H1 (cell line): ENCODE measurements around the gene ITPR1.

Experiments used
- BCL11A ChIP-seq, 2 experiments: IDR thresholded peaks; one replicate each; pipeline ENCODE4 v1.6.1; 2011; ENCODE audit warnings: low read depth in 2 of 2, low read length in 2 of 2, mild to moderate bottlenecking in 2 of 2
- CTCF ChIP-seq, 3 experiments: IDR thresholded peaks; 1 replicate in 2 of 3; 2 replicates in 1 of 3; pipeline versions ENCODE4 v1.5.1 to v1.6.1; 2011; ENCODE audit warnings: low read length in 3 of 3, mild to moderate bottlenecking in 3 of 3, inconsistent platforms in 2 of 3, low read depth in 1 of 3, moderate library complexity in 1 of 3; ENCODE audit not compliant: insufficient read depth in 1 of 3; ENCODE audit errors: control extremely low read depth in 1 of 3
- EP300 ChIP-seq, 2 experiments: IDR thresholded peaks; 1 replicate in 1 of 2; 2 replicates in 1 of 2; pipeline ENCODE4 v1.6.1; 2011 to 2012; ENCODE audit warnings: low read depth in 2 of 2, low read length in 2 of 2, mild to moderate bottlenecking in 2 of 2, borderline replicate concordance in 1 of 2, inconsistent platforms in 1 of 2, moderate library complexity in 1 of 2
- JUN ChIP-seq: IDR thresholded peaks from 2 replicates; pipeline ENCODE4 v1.6.1; 2011; ENCODE audit warnings: low read depth, mild to moderate bottlenecking, improper control_type of control experiment, low read length
- POLR2A ChIP-seq, 2 experiments: IDR thresholded peaks; 1 replicate in 1 of 2; 2 replicates in 1 of 2; pipeline ENCODE4 v1.6.1; 2011; ENCODE audit warnings: low read depth in 2 of 2, low read length in 2 of 2, mild to moderate bottlenecking in 2 of 2; ENCODE audit errors: control extremely low read depth in 1 of 2
- POLR2AphosphoS5 ChIP-seq: IDR thresholded peaks from 2 replicates; pipeline ENCODE4 v1.6.1; 2011; ENCODE audit warnings: low read depth, low read length
- SP1 ChIP-seq: IDR thresholded peaks from 2 replicates; pipeline ENCODE4 v1.6.1; 2011; ENCODE audit warnings: low read depth, low read length

- TF ChIP-seq JUN: no peak
- no peak for TF ChIP-seq POLR2A (IDR thresholded peaks at IDR 0.05; ENCODE audit: control extremely low read depth in 1 of 2, low read depth in 2 of 2, low read length in 2 of 2)
- TF ChIP-seq POLR2AphosphoS5: no peak
- TF ChIP-seq CTCF (IDR thresholded peaks at IDR 0.05; ENCODE audit: control extremely low read depth in 1 of 3, insufficient read depth in 1 of 3, low read depth in 1 of 3, low read length in 3 of 3): no peak
- TF ChIP-seq SP1: no peak
- no peak for TF ChIP-seq BCL11A (IDR thresholded peaks at IDR 0.05; ENCODE audit: low read depth in 2 of 2, low read length in 2 of 2)
- TF ChIP-seq EP300 (IDR thresholded peaks at IDR 0.05; ENCODE audit: borderline replicate concordance in 1 of 2, low read depth in 2 of 2, low read length in 2 of 2): no peak
Measured at GRCh38 chr3:4831580-4831950, 338.4 kb downstream of the ITPR1 start.
